NCI-H748 treated with DMSO at 0.1 percent for 48 hours (cell line): ENCODE results near the gene DHRSX.
"Not testable (repeated sequence)": the region's sequence is repeated elsewhere in the genome, so short reads cannot be mapped to it uniquely, and the experiment has no call there.

ENCODE experiments used
- DNase-seq: peaks from one replicate; lab custom pipeline; 2025; lab: John Stamatoyannopoulos, UW

DHRSX gene

DNA sequence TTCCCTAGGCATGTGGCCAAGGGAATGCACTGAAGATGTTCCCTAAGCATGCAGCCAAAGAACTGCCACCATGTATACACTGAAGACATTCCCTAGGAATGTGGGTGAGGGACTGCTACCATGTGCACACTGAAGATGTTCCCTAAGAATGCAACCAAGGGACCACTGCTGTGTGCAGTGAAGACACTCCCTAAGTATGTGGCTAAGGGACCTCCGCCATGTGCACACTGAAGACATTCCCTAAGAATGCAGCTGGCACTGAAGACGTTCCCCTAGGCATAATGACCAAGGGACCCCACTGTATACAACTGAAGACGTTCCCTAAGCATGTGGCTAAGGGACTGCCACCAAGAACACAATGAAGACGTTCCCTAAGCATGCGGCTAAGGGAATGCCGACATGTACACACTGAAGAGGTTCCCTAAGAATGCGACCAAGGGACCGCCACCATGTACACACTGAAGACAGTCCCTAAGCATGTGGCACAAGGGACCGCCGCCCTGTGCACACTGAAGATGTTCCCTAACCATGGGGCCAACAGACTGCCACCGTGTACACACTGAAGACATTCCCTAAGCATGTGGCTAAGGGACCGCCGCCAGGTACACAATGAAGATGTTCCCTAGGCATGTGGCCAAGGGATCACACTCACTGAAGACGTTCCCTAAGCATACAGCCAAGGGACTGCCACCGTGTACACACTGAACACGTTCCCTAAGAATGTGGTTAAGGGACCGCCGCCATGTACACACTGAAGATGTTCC is 25.6 kb downstream of the DHRSX start:
- DNase-seq, result no peak

DNA sequence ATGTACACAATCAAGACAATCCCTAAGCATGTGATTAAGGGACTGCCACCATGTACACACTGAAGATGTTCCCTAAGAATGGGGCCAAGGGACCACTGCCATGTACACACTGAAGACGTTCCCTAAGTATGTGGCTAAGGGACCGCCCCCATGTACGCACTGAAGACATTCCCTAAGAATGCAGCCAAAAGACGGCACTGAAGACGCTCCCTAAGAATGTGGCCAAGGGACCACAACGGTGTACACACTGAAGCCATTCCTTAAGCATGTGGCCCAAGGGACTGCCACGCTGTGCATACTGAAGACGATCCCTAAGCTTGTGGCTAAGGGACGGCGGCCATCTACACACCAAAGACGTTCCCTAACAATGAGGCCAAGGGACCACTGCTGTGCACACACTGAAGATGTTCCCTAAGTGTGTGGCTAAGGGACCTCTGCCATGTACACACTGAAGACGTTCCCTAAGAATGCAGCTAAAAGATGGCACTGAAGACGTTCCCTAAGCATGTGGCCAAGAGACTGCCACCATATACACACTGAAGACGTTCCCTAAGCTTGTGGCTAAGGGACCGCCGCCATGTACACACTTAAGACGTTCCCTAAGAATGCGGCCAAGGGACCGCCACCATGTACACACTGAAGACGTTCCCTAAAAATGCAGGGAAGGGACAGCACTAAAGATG is 26.4 kb downstream of the DHRSX start:
- no peak for DNase-seq

DNA sequence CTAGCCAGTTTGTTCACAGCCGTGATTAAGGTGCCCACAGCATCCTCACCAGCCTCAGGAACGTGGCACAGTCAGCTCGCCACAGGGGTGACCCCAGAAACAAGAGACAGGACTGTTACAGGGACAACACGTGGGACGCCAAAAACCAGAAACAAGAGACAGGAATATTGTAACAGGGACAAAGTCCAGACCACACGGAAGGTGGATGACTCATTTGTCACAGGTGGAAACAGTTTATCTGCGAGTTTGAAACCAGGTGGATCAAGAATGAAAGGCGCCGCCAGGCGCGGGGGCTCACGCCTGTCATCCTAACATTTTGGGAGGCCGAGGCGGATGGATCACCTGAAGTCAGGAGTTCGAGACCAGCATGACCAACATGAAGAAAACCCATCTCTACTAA is 27.7 kb downstream of the DHRSX start:
- DNase-seq, result not testable (repeated sequence)

GRCh38 chrX:2471641-2472040 is 29.1 kb downstream of the DHRSX start:
- no peak for DNase-seq

- not testable (repeated sequence) for DNase-seq
Observed at GRCh38 chrX:2471126-2471525, 29.6 kb downstream of the DHRSX start.

GRCh38 chrX:2469852-2470251 is 30.9 kb downstream of the DHRSX start:
- not testable (repeated sequence) for DNase-seq

DNA sequence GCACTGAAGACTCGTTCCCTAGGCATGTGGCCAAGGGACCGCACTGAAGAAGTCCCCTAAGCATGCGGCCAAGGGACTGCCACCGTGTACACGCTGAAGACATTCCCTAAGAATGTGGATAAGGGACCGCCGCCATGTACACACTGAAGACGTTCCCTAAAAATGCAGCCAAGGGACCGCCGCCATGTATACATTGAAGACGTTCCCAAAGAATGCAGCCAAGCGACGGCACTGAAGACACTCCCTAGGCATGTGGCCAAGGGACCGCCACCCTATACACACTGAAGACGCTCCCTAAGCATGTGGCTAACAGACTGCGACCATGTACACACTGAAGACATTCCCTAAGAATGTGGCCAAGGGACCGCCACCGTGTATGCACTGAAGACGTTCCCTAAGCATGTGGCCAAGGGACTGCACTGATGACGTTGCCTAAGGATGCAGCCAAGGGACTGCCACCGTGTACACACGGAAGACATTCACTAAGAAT is 31.5 kb downstream of the DHRSX start:
- DNase-seq, result no peak

DNA sequence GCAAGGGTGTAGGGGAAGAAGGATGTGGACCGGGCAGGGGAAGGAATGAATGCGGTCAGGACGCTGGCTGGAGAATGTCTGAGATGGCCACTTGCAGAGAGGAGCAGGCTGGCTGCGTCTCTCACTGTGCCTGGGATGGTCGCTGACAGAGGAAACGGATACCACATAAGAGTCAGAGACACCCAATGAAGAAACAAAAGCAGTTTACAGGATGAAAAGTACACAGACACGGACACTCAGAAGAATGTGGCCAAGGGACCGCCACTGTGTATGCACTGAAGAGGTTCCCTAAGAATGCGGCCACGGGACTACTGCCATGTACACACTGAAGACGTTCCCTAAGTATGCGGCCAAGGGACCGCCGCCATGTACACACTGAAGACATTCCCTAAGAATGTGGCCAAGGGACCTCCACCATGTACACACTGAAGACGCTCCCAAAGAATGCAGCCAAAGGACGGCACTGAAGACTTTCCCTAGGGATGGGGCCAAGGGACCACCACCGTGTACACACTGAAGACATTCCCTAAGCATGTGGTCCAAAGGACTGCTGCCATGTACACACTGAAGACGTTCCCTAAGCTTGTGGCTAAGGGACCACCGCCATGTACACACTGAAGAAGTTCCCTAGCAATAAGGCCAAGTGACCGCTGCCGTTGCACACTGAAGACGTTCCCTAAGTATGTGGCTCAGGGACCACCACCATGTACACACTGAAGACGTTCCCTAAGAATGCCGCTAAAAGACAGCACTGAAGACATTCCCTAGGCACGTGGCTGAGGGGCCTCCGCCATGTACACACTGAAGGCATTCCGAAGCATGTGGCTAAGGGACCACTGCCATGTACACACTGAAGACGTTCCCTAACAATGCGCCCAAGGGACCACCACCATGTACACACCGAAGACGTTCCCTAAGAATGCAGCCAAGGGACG is 32.2 kb downstream of the DHRSX start:
- no peak for DNase-seq

DNA sequence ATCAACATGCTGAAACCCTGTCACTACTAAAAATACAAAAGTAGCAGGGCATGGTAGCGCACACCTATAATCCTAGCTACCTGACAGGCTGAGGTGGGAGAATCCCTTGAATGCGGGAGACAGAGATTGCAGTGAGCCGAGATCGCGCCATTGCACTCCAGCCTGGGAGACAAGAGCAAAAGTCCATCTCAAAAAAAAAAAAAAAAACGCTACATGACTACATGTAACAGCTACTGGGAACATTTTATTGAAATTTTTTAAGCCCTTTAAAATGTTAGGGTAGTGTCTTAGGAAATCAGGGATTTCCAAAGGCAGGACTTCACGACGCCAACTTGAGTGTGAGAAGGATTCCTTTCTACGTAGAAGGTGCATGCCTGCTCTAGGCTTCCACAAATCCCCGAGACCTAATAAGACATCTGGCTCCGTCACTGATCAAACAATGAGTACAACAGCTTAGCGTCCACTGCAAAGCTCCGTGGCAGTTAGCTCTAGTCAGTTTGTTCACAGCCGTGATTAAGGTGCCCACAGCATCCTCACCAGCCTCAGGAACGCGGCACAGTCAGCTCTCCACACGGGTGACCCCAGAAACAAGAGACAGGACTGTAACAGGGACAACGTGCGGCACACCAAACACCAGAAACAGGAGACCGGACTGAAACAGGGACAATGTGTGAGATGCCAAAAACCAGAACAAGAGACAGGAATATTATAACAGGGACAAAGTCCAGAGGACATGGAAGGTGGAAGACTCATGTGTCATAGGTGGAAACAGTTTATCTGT is 33.7 kb downstream of the DHRSX start:
- DNase-seq, result no peak

- no peak for DNase-seq
Observed at GRCh38 chrX:2464677-2465166, 36.1 kb downstream of the DHRSX start.

DNA sequence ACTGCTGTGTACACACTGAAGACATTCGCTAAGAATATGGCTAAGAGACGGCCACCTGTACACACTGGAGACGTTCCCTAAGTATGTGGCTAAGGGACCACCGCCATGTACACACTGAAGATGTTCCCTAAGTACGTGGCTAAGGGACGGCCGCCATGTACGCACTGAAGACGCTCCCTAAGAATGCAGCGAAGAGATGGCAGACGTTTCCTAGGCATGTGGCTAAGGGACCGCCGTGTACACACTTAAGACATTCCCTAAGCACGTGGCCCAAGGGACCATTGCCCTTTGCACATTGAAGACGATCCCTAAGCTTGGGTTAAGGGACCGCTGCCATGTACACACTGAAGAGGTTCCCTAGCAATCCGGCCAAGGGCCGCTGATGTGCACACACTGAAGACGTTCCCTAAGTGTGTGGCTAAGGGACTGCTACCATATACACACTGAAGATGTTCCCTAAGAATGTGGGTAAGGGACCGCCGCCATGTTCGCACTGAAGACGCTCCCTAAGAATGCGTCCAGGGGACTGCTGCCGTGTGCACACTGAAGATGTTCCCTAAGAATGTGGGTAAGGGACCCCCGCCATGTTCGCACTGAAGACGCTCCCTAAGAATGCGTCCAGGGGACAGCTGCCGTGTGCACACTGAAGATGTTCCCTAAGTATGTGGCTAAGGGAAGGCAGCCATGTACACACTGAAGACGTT is 36.7 kb downstream of the DHRSX start:
- no peak for DNase-seq

DNA sequence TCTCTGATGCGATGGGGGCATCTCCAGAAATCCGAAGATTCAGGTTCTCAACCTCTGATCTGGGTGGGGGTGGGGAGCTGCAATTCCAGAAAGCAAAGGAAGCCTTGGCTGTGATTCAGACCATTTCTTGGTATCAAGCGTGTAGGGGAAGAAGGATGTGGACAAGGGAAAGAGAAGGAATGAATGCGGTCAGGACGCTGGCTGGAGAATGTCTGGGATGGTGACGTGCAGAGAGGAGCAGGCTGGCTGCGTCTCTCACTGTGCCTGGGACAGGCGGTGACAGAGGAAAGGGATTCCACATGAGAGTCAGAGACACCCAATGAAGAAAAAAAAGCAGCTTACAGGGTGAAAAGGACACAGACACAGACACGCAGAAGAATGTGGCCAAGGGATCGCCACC is 37.3 kb downstream of the DHRSX start:
- DNase-seq, result not testable (repeated sequence)

DNA sequence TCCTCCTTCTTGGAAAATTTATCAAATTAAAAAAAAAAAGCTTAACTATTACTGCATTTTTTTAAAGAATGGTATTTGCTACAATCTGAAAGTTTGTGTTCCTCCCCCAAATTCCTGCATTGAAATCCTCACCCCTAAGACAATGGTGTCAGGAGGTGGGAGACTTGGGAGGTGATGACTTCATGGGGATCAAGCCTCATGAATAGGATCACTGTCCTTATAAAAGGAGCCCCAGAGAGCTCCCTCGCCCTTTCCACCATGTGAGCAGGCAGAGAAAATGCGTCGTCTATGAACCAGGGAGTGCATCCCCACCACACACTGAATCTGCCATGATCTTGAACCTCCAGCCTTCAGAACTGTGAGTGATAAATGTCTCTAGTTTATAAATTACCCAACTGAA is 38.0 kb downstream of the DHRSX start:
- DNase-seq, result no peak

DNA sequence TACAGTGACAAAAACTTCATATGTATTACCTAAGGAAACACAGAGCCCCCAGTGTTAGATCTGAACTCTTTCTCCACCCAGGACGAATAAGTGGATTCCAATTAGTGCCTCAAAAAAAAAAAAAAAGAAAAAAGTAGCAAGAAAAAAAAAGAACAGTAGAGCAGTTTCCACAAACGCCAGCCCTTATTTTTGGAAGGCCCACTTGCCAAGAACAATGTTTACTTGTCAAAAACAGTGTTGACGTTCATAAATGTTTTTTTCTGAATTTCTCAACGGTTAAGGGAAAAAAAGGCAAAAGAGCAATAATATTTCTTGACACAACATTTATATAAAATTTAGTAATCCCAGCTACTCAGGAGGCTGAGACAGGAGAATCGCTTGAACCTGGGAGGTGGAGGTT is 38.7 kb downstream of the DHRSX start:
- DNase-seq, result no peak

- no peak for DNase-seq
Observed at GRCh38 chrX:2461711-2462016, 39.1 kb downstream of the DHRSX start.

GRCh38 chrX:2460821-2461710 is 39.7 kb downstream of the DHRSX start:
- DNase-seq, result not testable (repeated sequence)

DNA sequence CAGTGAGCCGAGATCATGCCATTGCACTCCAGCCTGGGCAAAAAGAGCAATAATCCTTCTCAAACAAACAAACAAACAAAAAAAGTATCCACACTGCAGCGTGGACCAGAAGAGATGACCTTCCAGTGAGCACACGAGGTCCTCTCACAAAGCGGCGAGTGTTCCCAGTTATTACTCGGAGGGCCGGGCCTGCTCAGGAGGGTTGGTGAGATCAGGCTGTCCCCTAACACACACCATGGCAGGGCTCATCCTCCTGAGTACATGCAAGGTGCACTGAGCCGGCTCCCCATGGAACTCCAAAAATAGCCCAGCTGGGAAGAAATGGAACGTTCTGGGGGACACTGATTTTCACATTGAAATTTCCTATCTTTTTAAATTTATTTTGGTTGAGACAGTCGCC is 40.7 kb downstream of the DHRSX start:
- DNase-seq, result not testable (repeated sequence)

DNA sequence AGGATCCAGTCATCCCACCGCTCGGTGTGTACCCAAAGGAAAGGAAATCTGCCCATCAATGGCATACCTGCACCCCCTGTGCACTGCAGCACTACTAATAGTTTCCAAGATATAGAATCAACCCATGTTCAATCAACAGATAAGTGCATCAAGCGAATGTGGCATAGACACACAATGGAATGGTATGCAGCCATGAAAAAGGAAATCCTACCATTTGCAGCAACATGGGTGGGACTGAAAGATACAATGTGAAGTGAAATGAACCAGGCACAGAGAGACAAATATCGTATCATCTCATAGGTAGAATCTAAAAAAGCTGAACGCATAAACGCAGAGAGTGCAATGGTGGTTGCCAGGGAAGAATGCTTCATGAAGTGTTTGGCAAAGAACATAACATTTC is 42.5 kb downstream of the DHRSX start:
- no peak for DNase-seq

DNA sequence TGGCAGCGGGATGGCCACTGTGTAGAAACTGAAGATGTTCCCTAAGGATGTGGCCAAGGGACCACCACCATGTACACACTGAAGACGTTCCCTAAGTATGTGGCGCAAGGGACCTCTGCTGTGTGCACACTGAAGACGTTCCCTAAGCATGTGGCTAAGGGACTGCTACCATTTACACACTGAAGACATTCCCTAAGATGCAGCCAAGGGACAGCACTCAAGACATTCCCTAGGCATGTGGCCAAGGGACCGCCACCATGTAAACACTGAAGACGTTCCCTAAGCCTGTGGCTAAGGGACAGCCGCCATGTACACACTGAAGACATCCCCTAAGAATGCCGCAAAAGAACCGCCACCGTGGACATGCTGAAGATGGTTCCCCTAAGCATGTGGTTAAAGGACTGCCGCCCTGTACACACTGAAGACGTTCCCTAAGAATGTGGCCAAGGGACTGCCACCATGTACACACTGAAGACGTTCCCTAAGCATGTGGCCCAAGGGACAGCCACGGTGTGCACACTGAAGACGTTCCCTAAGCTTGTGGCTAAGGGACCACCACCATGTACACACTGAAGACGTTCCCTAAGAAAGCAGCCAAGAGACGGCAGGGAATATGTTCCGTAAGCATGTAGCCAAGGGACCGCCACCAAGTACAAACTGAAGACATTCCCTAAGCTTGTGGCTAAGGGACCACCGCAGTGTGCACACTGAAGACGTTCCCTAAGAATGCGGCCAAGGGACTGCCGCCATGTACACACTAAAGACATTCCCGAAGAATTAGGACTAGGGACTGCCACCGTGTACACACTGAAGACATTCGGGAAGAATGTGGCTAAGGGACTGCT is 43.3 kb downstream of the DHRSX start:
- DNase-seq, result no peak
